SK-N-SH treated with all-trans-retinoic acid at 6 μM for 48 hours (cell line): ENCODE results near the gene TPO.
A peak's percentile ranks its signal among the peaks of the same experiment; 100 is the strongest.

Experiments used
- ATAC-seq: fragments of 200-7000 bp; cut with Tn5 transposase; 3 replicates; pipeline ENCODE4 v1.9.1; 2020; ENCODE audit warnings: mild to moderate bottlenecking, moderate library complexity
- ARNTL ChIP-seq: fragments of 450-650 bp; formaldehyde crosslinking; IDR thresholded peaks from 2 replicates; pipeline ENCODE4 v1.5.0; 2020; ENCODE audit warnings: low read depth, mild to moderate bottlenecking, moderate library complexity, borderline replicate concordance
- BACH2 ChIP-seq: fragments of 250-450 bp; sonication (Bioruptor Pico); IDR thresholded peaks from 2 replicates; pipeline ENCODE4 v1.9.0; 2021; ENCODE audit warnings: mild to moderate bottlenecking, borderline replicate concordance
- CSDC2 ChIP-seq: fragments of 250-450 bp; sonication (Bioruptor Pico); IDR thresholded peaks from 2 replicates; pipeline ENCODE4 v1.5.0; 2020; ENCODE audit warnings: mild to moderate bottlenecking, moderate library complexity
- ESRRG ChIP-seq: fragments of 250-450 bp; sonication (Bioruptor Pico); IDR thresholded peaks from 2 replicates; pipeline ENCODE4 v1.6.1; 2021; ENCODE audit warnings: mild to moderate bottlenecking
- GLIS3 ChIP-seq: fragments of 250-450 bp; sonication (Bioruptor Pico); IDR thresholded peaks from 2 replicates; pipeline ENCODE4 v1.5.0; 2020; ENCODE audit warnings: mild to moderate bottlenecking, moderate library complexity
- ISL1 ChIP-seq: fragments of 250-450 bp; sonication (Bioruptor Pico); IDR thresholded peaks from 2 replicates; pipeline ENCODE4 v2.1.2; 2022; ENCODE audit warnings: mild to moderate bottlenecking, moderate library complexity
- OSR1 ChIP-seq: fragments of 250-450 bp; sonication (Bioruptor Pico); IDR thresholded peaks from 2 replicates; pipeline ENCODE4 v1.8.0; 2022; ENCODE audit warnings: moderate library complexity, mild to moderate bottlenecking, inconsistent platforms
- PATZ1 ChIP-seq: fragments of 250-450 bp; sonication (Bioruptor Pico); IDR thresholded peaks from 2 replicates; pipeline ENCODE4 v1.8.0; 2020; ENCODE audit warnings: mild to moderate bottlenecking, moderate library complexity, borderline replicate concordance
- POU6F1 ChIP-seq: fragments of 250-450 bp; sonication (Bioruptor Pico); IDR thresholded peaks from 2 replicates; pipeline ENCODE4 v1.8.0; 2021; ENCODE audit warnings: low read depth, mild to moderate bottlenecking, moderate library complexity, borderline replicate concordance
- PPARA ChIP-seq: fragments of 250-450 bp; sonication (Bioruptor Pico); IDR thresholded peaks from 2 replicates; pipeline ENCODE4 v1.5.0; 2020; ENCODE audit warnings: mild to moderate bottlenecking, borderline replicate concordance
- SNAI2 ChIP-seq: fragments of 250-450 bp; sonication (Bioruptor Pico); IDR thresholded peaks from 2 replicates; pipeline ENCODE4 v1.5.0; 2020; ENCODE audit warnings: mild to moderate bottlenecking, moderate library complexity
- TCF4 ChIP-seq: fragments of 250-450 bp; sonication (Bioruptor Pico); IDR thresholded peaks from 2 replicates; pipeline ENCODE4 v1.8.0; 2021; ENCODE audit warnings: mild to moderate bottlenecking, moderate library complexity, borderline replicate concordance
- TOX ChIP-seq: fragments of 250-450 bp; sonication (Bioruptor Pico); IDR thresholded peaks from 2 replicates; pipeline ENCODE4 v1.8.0; 2021; ENCODE audit warnings: mild to moderate bottlenecking, moderate library complexity, borderline replicate concordance
- TSHZ2 ChIP-seq: fragments of 250-450 bp; sonication (Bioruptor Pico); IDR thresholded peaks from 2 replicates; pipeline ENCODE4 v1.5.0; 2020; ENCODE audit warnings: mild to moderate bottlenecking, moderate library complexity
- ZC3H10 ChIP-seq: fragments of 250-450 bp; sonication (Bioruptor Pico); IDR thresholded peaks from 2 replicates; pipeline ENCODE4 v1.5.1; 2021; ENCODE audit warnings: mild to moderate bottlenecking, moderate library complexity
- ZFP3 ChIP-seq: fragments of 250-450 bp; sonication (Bioruptor Pico); IDR thresholded peaks from 2 replicates; pipeline ENCODE4 v1.5.0; 2020; ENCODE audit warnings: mild to moderate bottlenecking, moderate library complexity
- ZFP30 ChIP-seq: fragments of 450-650 bp; formaldehyde crosslinking; IDR thresholded peaks from 2 replicates; pipeline ENCODE4 v1.5.0; 2022; ENCODE audit warnings: mild to moderate bottlenecking, moderate library complexity
- ZNF70 ChIP-seq: fragments of 450-650 bp; formaldehyde crosslinking; IDR thresholded peaks from 2 replicates; pipeline ENCODE4 v1.5.0; 2020; ENCODE audit warnings: mild to moderate bottlenecking, moderate library complexity
- TF ChIP-seq, protein P1 (sequence below): fragments of 250-450 bp; sonication (Bioruptor Pico); IDR thresholded peaks from 2 replicates; pipeline ENCODE4 v1.5.1; 2020; ENCODE audit warnings: low read depth, mild to moderate bottlenecking, moderate library complexity
- TF ChIP-seq, protein P2 (sequence below): fragments of 250-450 bp; sonication (Bioruptor Pico); IDR thresholded peaks from 2 replicates; pipeline ENCODE4 v1.5.1; 2021; ENCODE audit warnings: mild to moderate bottlenecking, moderate library complexity

The TPO gene

GRCh38 chr2:1585635-1586034 lies 172.4 kb downstream of the TPO start:
- TF ChIP-seq BACH2 (no peak), CSDC2 (CRISPR knock-in tag) (no peak), GLIS3 (CRISPR knock-in tag) (no peak)

GRCh38 chr2:1586251-1586922 lies 173.1 kb downstream of the TPO start:
- TF ChIP-seq ARNTL (CRISPR knock-in tag) (no peak), CSDC2 (CRISPR knock-in tag) (no peak), ZFP30 (CRISPR knock-in tag) (no peak), PPARA (CRISPR knock-in tag) (no peak), GLIS3 (CRISPR knock-in tag) (no peak), ZNF70 (CRISPR knock-in tag) (no peak), ESRRG (CRISPR knock-in tag) (no peak), ZC3H10 (CRISPR knock-in tag) (no peak), PATZ1 (CRISPR knock-in tag) (no peak), SNAI2 (CRISPR knock-in tag) (no peak), ZFP3 (CRISPR knock-in tag) (no peak), TOX (CRISPR knock-in tag) (no peak), TCF4 (no peak), TSHZ2 (CRISPR knock-in tag) (no peak), POU6F1 (CRISPR knock-in tag) (no peak)
- no peak for ATAC-seq

More at GRCh38 chr2:1585635-1586034, 172.4 kb downstream of the TPO start:
- no peak for ATAC-seq

DNA sequence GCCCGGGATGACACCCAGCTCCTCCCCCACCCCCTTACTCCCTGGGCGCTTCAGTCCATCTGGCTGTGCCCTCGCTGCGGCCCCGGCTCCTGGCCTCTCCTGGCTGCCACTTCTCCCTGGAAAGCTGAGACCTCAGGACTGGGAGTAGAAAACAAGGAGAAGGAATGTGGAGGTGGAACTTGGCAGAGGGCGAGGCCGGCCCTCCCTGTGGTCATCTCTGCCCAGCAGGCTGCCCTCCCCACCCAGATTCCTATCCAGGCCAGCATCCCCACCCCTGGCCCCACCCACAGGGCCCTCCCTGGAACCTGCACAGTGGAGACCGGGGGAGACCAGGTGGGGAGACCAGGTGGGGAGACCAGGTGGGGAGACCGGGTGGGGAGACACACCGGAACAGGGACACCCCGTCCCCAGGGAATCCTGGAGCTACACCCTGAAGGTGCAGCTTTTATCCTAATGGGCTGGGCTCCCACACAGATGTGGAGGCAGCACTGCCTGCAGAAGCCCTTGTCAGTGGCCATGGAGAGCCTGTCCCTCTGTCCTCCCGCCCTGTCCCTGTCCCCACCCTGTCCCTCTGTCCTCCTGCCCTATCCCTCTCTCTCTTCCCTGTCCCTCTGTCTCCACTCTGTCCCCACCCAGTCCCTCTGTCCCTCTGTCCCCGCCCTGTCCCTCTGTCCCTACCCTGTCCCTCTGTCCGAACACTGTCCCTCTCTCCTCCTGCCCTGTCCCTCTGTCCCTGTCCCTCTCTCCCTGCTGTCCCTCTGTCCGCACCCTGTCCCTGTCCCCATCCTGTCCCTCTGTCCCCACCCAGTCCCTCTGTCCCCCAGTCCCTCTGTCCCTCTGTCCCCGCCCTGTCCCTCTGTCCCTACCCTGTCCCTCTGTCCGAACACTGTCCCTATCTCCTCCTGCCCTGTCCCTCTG lies 173.9 kb downstream of the TPO start:
- TF ChIP-seq CSDC2 (CRISPR knock-in tag) (no peak), PPARA (CRISPR knock-in tag) (no peak), ISL1 (no peak), ESRRG (CRISPR knock-in tag) (no peak), TOX (CRISPR knock-in tag) (no peak), ZC3H10 (CRISPR knock-in tag) (no peak), OSR1 (no peak), PATZ1 (CRISPR knock-in tag) (no peak)
- TF ChIP-seq, protein P1, sequence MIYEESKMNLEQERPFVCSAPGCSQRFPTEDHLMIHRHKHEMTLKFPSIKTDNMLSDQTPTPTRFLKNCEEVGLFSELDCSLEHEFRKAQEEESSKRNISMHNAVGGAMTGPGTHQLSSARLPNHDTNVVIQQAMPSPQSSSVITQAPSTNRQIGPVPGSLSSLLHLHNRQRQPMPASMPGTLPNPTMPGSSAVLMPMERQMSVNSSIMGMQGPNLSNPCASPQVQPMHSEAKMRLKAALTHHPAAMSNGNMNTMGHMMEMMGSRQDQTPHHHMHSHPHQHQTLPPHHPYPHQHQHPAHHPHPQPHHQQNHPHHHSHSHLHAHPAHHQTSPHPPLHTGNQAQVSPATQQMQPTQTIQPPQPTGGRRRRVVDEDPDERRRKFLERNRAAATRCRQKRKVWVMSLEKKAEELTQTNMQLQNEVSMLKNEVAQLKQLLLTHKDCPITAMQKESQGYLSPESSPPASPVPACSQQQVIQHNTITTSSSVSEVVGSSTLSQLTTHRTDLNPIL = no peak
- TF ChIP-seq, protein P2, sequence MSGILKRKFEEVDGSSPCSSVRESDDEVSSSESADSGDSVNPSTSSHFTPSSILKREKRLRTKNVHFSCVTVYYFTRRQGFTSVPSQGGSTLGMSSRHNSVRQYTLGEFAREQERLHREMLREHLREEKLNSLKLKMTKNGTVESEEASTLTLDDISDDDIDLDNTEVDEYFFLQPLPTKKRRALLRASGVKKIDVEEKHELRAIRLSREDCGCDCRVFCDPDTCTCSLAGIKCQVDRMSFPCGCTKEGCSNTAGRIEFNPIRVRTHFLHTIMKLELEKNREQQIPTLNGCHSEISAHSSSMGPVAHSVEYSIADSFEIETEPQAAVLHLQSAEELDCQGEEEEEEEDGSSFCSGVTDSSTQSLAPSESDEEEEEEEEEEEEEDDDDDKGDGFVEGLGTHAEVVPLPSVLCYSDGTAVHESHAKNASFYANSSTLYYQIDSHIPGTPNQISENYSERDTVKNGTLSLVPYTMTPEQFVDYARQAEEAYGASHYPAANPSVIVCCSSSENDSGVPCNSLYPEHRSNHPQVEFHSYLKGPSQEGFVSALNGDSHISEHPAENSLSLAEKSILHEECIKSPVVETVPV (CRISPR knock-in tag) = no peak
- ATAC-seq = peak; percentile 9; the same call in 2 of the 3 replicates
